WTC11 (cell line): Measurements from ENCODE around the gene CDK5.

Source experiments
- CTCF ChIP-seq: fragments of 200-600 bp; IDR thresholded peaks from 2 replicates; pipeline ENCODE4 v1.8.0; 2022; ENCODE audit warnings: antibody characterized with exemption
- ELF4 ChIP-seq: sonication (generic); formaldehyde crosslinking; IDR thresholded peaks from 2 replicates; pipeline ENCODE4 v1.8.1; 2022; ENCODE audit warnings: low read depth, mild to moderate bottlenecking, moderate library complexity, missing genetic modification reagents
- ERG ChIP-seq: fragments of 250-450 bp; sonication (Bioruptor Pico); IDR thresholded peaks from 2 replicates; pipeline ENCODE4 v1.8.0; 2021; ENCODE audit warnings: mild to moderate bottlenecking
- ETV6 ChIP-seq: sonication (generic); formaldehyde crosslinking; IDR thresholded peaks from 2 replicates; pipeline ENCODE4 v1.8.1; 2022; ENCODE audit warnings: mild to moderate bottlenecking, missing genetic modification reagents
- JUN ChIP-seq: sonication (generic); formaldehyde crosslinking; IDR thresholded peaks from 2 replicates; pipeline ENCODE4 v1.8.0; 2023; ENCODE audit warnings: mild to moderate bottlenecking, missing genetic modification reagents
- NFYB ChIP-seq: sonication (generic); formaldehyde crosslinking; conservative IDR thresholded peaks from 2 replicates; pipeline ENCODE4 v1.8.0; 2022; ENCODE audit warnings: low read depth, missing genetic modification reagents
- OVOL2 ChIP-seq: fragments of 250-450 bp; sonication (Bioruptor Pico); IDR thresholded peaks from 2 replicates; pipeline ENCODE4 v1.9.0; 2021; ENCODE audit warnings: mild to moderate bottlenecking, borderline replicate concordance
- SMAD4 ChIP-seq: sonication (generic); formaldehyde crosslinking; IDR thresholded peaks from 2 replicates; pipeline ENCODE4 v1.8.0; 2022; ENCODE audit warnings: mild to moderate bottlenecking, missing genetic modification reagents
- ZNF671 ChIP-seq: fragments of 250-450 bp; sonication (Bioruptor Pico); IDR thresholded peaks from 2 replicates; pipeline ENCODE4 v1.8.0; 2021; ENCODE audit warnings: mild to moderate bottlenecking

- TF ChIP-seq ELF4 = no peak
- TF ChIP-seq JUN (CRISPR knock-in tag) = no peak
- TF ChIP-seq CTCF = no peak
- TF ChIP-seq OVOL2 (CRISPR knock-in tag) = no peak
- TF ChIP-seq NFYB (CRISPR knock-in tag) = no peak
- no peak for TF ChIP-seq ZNF671 (CRISPR knock-in tag)
- no peak for TF ChIP-seq ERG (CRISPR knock-in tag)
- TF ChIP-seq SMAD4 (CRISPR knock-in tag) = no peak
- no peak for TF ChIP-seq ETV6 (CRISPR knock-in tag)
Measured at GRCh38 chr7:151099486-151100211, 42.0 kb upstream of the CDK5 start.
